NOMO-1 treated with DMSO at 0.1 percent for 48 hours (cell line): ENCODE results near the gene STAT3.
A peak's percentile ranks its signal among the peaks of the same experiment; 100 is the strongest.
"Not testable (repeated sequence)": the region's sequence is repeated elsewhere in the genome, so short reads cannot be mapped to it uniquely, and the experiment has no call there.

Experiments used
- DNase-seq: peaks from one replicate; lab custom pipeline; 2025; ENCODE audit not compliant: unreplicated experiment; lab: John Stamatoyannopoulos, UW

Gene STAT3

DNA sequence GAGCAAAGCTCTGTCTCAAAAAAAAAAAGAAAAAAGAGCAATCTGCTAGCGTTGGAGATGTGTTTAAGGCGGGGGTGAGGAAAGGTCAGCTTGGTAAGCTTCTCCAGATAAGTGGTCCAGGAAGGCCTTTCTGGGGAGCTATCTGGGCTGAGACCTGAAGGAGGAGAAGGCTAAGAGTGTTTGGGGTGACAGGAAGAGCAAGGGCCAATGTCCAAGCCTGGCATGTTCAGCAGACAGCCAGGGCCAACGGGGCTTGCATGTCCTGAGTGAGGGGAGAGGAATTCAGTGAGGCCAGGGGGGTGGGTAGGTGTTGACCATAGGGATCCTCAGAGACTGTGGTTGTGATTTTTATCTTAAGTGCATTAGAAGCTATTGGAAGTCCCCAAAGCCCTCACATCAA lies 84.5 kb downstream of the STAT3 start:
- DNase-seq: no peak

DNA sequence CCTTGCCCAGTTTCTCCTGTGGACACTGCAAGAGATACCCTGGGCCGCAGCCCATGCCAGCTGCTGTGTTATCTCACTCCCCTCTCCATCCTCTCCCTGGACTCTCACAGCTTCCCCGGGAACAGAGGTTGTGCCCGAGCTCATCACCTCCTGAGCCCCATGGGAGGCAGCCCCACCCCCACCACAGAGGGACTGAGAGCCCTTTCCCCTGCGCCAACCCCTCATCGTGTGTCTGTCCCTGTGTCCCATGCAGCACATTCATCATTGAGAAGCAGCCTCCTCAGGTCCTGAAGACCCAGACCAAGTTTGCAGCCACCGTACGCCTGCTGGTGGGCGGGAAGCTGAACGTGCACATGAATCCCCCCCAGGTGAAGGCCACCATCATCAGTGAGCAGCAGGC lies 87.2 kb downstream of the STAT3 start:
- DNase-seq: no peak

DNA sequence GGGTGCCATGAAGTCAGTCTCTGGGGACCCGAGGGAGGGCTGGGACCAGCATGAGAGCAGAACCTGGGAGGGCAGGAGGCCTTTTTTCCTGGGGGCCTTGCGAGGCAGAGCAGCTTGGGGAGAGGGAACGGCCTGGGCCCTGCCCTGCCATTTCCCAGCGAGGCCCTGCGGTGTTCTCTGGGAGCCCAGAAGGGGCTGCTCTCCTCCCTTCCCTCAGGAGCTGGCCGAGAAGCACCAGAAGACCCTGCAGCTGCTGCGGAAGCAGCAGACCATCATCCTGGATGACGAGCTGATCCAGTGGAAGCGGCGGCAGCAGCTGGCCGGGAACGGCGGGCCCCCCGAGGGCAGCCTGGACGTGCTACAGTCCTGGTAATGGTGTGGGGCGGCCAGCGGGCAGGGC lies 88.3 kb downstream of the STAT3 start:
- not testable (repeated sequence) for DNase-seq

DNA sequence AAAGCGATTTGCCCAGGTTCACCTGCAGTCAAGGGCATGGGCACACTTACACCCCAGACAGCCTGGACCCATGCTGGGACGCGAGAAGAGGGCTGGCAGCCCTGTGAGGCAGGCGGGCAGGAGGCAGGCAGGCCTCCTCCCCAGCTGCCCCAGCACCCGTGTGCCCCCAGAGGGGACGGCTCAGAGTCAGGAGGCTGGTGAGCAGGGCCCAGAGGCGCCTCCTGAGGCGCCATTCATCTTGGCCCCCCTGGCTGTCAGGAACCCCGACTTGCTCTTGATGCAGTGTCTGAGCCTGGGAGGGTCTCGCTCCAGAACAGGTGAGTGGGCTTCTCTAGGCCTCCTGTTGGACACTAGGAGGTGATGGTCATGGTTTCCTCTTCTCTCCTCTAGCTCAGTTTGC lies 88.9 kb downstream of the STAT3 start:
- not testable (repeated sequence) for DNase-seq

DNA sequence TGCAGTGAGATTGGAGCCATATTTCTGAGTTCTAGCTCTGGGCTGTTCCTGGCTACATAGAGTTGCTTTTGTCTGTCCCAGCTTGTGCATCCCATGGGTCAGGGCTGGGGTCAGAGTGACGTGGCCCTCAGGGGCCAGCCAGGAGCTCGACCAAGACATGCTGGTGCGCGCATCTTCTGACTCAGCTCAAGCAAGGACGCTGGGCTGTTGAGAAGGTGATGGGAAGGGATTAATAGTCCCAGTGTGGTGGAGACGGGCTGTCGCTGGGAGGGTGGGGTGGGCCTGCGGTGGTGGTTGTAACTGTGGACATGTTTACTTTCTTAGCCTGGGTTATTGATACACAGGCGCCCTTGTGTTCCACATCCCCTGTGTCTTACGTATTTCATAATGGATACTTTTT lies 90.5 kb downstream of the STAT3 start:
- DNase-seq: not testable (repeated sequence)

DNA sequence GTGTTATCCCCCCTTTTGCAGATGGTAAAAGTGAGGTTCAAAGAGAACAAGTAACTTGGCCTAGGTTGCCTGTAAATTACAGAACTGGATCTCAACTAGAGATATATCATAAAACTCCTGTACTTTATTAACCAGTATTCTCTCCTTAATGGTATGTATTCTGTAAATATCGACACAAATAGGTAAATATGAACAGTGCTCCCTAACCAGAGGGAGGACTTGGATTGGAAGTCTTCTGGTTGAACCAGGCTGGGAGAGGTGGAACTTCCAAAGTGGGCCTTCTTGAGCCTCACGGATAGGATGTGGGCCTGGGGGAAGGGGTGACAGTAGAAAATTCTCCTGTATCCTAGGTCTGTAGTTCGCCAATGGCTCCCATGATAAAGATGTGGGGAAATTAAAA lies 92.2 kb downstream of the STAT3 start:
- DNase-seq: no peak

DNA sequence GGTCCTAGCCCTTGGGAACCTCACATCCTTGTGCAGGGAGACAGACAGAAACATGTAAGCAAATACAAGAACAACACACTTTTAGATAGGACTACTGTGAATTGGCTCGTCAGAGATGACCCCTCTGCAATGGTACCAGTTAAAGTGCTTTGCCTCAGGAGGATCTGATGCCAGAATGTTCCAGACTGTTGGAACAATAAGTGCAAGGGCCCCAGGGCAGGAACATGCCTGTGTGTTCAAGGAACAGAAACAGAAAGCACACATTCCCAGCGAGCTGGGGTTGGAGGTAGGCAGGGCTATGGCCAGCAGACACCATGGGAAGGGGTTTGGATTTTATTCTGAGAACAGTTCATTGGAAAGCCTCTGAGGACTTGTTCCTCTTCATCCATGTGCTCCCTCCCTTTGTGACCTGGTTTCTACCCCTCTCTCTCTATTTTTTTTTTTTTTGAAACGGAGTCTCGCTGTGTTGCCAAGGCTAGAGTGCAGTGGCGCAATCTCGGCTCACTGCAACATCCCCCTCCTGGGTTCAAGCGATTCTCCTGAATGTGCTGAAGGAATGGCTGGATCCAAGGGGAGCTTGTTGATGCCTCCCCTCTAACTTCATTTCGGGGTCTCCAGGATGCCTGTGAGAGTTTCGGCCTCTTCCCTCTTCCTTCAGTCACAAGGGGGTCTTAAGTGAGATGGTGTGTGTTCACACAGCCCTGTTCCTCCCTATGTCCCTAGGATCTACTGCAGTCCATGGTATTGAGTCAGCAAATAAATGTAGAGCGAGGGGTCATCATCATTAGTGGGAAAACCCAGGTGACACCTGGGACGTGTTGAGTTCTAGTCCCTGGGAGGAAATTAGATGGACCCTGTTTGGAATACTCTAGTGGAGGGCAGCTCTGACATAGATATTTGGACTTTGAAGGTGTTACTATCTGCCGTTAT lies 93.5 kb downstream of the STAT3 start:
- no peak for DNase-seq

DNA sequence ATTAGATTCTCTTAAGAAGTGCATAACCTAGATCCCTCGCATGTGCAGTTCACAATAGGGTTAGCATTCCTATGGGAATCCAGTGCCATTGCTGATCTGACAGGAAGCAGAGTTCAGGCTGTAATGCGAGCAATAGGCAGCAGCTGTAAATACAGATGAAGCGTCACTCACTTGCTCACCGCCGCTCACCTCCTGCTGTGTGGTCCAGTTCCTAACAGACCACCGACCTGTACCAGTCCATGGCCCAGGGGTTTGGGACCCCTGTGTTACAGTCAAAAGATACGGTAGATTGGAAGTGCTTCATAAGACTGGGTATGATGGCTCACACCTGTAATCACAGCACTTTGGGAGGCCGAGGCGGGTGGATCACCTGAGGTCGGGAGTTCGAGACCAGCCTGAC lies 97.1 kb downstream of the STAT3 start:
- no peak for DNase-seq

DNA sequence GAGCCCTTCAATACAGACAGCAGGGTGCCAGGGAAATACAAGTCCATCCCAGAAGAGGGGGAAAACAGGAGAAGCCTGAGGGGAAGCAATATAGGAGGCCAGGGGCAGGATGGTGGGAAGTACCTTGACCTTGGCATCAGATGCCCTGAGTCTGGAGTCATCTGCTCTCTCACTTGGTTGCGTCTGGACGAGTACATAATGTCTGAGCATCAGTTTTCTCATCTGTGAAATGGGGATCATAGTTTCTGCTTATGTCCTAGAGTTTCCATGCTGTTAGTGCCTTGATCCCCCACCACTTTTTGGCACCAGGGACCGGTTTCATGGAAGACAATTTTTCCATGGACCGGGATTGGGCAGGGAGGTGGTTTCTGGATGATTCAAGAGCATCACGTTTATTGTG lies 97.7 kb downstream of the STAT3 start:
- no peak for DNase-seq

DNA sequence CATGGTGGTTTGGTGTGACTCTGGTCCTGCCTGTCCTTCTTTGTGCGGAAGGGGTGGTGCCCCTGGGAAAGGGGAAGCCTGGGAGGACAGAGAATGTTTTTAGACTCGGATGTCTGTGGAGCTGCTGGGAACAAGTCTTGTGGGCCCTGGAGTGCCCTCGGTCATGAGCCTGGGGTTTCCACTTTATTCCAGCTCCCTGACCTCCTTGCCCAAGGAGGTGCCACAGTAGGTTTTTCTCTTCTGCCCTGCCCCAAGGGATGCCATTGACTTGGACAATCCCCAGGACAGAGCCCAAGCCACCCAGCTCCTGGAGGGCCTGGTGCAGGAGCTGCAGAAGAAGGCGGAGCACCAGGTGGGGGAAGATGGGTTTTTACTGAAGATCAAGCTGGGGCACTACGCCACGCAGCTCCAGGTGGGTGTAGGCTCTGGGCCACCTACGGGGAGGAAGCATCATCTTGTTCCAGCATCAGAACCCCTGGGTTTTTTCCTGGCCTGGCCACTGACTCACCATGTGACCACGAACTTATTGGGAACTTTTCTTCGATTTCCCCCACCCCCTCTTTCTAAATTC lies 98.5 kb downstream of the STAT3 start:
- DNase-seq: no peak

DNA sequence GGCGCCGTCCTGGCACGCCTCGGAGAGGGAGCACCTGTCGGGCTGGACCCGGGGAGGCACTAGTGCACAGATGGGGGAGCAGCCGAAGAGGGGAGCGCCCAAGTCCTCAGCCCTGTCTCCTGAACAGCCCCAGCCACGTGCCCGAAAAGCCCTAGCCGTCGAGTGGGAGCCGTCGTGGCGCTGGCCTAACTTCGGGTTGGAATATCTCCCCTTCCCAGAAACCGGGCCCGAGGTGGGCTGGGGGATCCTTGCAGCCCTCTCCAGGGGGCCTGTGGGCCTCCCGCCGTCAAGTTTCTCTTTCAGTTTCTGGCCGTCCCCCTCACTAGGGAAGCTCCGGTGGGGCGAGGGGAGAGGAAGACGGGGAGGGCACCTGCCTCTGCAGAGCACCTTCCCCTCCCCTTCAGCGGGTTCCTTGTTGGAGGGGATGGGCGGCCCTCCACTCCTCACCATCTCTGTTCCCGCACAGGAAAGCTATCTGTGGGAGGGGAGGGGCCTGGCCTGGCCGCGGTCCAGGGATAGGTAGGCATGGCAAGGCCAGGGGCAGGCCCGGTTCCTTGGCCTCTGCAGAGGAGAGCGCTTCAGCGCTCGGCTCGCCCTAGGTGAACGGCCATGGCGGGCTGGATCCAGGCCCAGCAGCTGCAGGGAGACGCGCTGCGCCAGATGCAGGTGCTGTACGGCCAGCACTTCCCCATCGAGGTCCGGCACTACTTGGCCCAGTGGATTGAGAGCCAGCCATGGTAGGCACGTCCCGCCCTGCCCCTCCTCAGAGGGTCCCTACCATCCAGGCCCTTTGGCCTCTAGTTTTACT lies 99.2 kb downstream of the STAT3 start:
- DNase-seq: peak; percentile 14

DNA sequence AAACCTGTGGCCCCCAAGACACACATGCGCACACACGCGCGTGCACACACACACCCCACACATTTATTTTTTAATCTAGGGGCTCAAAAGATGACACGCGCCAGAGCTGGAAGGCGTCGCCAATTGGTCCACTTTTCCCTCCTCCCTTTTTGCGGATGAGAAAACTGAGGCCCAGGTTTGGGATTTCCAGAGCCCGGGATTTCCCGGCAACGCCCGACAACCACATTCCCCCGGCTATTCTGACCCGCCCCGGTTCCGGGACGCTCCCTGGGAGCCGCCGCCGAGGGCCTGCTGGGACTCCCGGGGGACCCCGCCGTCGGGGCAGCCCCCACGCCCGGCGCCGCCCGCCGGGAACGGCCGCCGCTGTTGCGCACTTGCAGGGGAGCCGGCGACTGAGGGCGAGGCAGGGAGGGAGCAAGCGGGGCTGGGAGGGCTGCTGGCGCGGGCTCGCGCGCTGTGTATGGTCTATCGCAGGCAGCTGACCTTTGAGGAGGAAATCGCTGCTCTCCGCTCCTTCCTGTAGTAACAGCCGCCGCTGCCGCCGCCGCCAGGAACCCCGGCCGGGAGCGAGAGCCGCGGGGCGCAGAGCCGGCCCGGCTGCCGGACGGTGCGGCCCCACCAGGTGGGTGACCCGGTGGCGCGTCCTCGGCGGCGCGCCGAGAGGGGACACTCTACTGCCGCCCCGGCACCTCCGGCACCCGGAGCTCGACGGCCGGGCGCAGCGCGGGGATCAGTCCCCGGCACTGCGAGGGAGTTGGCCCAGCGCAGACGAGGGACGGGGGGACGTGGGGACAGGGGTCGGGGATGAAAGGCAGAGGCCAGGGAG lies 100.1 kb downstream of the STAT3 start, which contains the start of gene STAT5A:
STAT5A (plus strand) TSS at position 522 of the 826 bp plus-strand sequence. CDS start 914 bp downstream, outside the sequence.
- DNase-seq: peak; percentile 80

DNA sequence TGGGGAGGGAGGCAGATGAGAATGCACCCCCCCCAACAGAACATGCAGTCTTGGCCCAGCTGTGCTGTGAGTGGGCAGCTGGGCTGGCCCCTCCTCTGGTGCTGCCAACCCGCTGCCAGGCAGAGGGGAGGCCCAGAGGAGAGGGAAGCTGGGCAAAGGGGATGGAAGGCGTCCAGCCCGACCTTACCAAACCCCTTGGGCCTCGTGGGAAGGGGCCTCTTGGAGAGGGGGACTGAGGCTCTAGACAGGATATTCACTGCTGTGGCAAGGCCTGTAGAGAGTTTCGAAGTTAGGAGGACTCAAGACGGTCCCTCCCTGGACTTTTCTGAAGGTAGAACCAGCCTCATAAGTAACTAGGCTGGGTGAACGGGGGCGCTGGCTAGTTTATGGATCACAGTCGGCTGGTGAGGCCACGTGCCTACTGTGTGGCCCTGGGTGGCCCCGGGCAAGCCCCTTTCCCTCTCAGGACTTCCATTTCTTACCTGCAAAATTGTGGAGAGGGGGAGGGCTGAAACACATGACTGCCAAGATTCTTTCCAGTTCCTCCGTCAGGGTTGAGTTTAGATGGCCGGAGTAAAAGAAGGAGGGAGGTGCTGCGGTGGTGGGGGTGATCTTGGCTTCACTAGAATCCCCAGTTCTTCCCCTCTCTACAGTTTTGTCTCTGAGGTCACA lies 100.8 kb downstream of the STAT3 start:
- DNase-seq: peak; percentile 16

DNA sequence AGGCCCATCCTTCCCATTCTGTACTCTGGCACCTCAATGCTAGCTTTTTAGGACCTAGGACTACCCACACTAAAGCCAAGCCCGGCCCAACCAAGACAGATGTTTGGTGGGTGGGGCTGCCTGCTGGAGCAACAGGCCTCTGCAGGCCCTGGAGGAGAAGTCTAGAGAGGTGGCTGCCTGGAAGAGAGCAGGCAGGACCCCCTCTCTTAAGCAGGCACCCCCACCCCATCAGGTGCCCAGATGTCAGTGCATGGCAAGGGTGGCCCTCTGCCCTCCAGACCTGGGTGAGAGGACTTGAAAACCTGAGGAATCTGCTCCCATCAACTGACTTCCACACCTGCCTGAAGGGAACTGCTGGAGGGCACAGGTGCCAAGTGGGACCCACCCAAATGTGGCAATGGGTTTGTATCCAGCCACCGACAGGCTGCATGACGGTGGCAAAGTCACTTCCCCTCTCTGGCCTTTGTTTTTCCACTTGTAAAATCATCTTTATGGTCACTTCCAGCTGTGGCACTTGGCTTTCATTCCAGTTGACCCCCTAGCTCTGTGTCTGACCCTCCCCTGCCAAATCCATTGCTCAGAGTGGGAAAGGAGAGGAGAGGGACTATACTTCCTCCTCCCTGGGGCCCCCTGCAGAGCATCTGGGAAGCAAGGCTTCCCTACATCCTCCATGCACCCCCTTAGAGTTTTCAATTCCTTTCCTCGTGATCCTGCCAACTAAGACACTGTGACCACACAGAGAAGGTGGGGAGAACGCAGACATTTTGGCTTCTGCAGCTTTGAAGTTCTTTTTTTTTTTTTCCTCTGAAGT lies 101.6 kb downstream of the STAT3 start:
- DNase-seq: peak; percentile 11

DNA sequence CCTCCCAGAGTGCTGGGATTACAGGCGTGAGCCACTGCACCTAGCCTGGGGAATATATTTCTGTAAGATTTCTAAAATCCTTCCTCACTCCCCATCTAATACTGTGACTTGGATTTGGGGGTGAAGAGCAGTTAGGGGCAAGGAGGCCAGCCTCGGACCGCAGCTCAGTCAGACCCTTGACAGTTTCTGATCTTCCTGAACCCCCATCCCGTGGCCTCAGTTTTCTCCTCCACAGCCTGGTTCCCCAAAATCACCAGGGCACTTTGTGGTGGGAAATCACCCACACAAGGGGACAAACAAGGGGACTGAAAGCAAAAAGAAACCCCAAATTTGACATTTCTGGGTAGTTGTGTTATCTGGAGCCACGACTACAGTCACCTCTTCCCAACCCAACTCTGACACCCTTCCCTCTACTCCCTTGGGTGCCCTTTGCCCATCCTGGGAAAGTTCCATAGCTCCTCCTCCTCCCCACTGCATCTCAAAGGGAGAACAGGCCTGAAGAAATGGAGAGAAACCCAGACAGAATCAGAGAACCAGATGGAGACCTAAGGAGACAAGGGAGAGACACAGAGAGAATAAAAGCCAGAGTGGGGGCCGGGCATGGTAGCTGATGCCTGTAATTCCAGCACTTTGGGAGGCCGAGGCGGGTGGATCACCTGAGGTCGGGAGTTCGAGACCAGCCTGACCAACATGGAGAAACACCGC lies 102.7 kb downstream of the STAT3 start:
- no peak for DNase-seq

DNA sequence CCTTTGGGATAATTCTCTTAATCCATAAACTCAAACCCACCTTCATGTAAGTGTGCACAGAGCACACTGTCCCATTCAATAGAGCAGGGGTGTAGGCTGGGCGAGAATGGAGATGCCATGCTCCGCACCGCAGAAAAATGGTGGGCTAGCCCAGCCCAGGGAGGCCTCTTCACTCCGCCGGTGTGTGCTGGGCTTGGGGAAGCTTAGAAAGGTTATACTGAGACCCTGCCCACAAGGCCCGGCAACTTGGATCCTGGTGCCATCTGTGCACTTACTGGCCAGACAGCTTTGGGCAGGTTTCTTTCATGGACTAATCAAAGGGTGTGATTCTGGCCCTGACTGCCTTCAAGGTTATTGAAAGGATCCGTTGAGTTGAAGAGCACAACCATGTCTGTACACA lies 103.7 kb downstream of the STAT3 start:
- DNase-seq: no peak

DNA sequence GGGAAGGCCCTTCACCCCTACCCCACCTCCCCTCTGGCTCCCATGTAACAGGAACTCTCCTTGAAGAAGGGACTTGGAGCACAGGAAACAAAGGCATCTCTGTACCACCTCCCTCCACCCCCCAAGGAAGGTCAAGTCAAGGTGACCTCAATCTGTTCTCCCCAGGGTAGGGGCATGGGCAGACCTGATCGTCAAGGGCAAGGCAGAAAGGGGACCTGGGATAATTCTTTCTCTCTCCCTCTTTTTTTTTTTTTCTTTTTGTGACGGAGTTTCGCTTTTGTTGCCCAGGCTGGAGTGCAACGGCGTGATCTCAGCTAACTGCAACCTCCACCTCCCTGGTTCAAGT lies 104.2 kb downstream of the STAT3 start:
- DNase-seq: no peak

DNA sequence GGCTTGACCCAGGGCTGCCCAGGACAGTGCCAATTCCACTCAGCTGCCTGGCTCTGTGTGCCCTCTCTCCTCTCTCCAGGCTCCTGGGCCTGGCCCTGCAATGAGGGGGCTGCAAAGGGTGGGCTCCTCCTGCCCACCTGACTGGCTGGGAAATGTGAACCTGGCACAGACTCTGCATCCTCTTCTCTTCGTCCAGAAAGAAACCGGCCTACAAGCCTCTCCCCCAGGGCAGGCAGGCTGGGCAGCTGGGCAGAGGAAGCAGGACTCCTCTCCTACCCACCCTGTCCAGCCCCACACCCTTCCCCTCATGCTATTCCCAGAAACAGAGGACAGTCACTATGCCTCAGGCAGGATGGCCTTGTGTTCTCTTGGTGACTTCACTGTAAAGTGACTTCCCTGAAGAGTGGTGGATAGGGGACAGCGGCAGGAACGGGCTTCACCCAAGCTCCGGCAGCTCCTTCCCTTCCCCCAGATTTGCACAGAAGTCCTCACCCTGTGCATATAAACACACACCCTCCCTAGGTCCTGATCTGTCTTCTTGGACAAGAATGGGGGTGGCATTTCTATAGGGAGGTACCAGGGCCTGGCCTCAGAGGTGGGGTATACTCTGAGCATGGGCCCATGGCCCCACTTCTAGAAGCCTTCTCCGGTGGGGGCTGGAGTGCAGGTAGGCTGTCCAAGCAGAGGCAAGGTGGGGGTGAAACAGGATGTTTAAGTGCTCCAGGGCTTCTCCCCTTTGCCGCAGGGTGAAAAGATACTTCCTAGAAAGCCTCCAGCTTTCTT lies 104.8 kb downstream of the STAT3 start:
- DNase-seq: no peak
